ENCODE results near the gene PCBP3.
"Not testable (repeated sequence)": the region's sequence is repeated elsewhere in the genome, so short reads cannot be mapped to it uniquely, and the experiment has no call there.

PCBP3 gene

DNA sequence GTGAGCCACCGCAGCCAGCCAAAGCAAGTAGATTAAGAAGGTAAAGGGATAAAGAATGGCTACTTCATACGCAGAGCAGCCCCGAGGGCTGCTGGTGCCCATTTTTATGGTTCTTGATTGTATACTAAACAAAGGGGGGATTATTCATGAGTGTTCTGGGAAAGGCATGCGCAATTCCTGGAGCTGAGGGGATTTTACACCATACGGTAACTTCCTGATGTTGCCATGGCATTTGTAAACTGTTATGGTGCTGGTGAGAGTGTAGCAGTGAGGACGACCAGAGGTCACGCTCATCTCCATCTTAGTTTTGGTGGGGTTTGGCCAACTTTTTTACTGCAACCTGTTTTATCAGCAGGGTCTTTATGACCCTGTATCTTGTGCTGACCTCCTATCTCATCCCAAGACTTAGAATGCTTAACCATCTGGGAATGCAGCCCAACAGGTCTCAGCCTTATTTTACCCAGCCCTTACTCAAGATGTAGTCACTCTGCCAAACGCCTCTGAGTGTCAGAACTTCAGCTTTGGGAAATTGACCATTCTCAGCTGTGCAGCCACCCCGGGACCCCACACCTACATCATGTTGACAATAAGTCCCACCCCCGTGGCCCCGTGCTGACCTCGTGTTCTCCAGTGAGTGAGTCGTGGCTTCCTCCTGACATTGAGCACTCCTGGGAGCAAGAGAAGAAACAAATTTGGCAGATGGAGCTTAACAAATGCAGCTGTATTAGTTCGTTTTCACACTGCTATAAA is 188.6 kb downstream of the PCBP3 start:
- no peaks in the 10 kb centered on the region for H3K9me3 ChIP-seq (ENCODE audit: severe bottlenecking)
- no peak for DNase-seq
- TF ChIP-seq, protein P1, sequence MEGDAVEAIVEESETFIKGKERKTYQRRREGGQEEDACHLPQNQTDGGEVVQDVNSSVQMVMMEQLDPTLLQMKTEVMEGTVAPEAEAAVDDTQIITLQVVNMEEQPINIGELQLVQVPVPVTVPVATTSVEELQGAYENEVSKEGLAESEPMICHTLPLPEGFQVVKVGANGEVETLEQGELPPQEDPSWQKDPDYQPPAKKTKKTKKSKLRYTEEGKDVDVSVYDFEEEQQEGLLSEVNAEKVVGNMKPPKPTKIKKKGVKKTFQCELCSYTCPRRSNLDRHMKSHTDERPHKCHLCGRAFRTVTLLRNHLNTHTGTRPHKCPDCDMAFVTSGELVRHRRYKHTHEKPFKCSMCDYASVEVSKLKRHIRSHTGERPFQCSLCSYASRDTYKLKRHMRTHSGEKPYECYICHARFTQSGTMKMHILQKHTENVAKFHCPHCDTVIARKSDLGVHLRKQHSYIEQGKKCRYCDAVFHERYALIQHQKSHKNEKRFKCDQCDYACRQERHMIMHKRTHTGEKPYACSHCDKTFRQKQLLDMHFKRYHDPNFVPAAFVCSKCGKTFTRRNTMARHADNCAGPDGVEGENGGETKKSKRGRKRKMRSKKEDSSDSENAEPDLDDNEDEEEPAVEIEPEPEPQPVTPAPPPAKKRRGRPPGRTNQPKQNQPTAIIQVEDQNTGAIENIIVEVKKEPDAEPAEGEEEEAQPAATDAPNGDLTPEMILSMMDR (IDR thresholded peaks at IDR 0.05; ENCODE audit: low read depth, low read length), result no peak
- no peak overlapping the region for H3K27ac ChIP-seq
- H3K27me3 ChIP-seq (ENCODE audit: insufficient read depth, low read depth, severe bottlenecking), result no peaks in the 10 kb centered on the region
- no peaks in the 10 kb centered on the region for H3K36me3 ChIP-seq
- H3K4me3 ChIP-seq (ENCODE audit: low read depth, low read length), result no peak overlapping the region

DNA sequence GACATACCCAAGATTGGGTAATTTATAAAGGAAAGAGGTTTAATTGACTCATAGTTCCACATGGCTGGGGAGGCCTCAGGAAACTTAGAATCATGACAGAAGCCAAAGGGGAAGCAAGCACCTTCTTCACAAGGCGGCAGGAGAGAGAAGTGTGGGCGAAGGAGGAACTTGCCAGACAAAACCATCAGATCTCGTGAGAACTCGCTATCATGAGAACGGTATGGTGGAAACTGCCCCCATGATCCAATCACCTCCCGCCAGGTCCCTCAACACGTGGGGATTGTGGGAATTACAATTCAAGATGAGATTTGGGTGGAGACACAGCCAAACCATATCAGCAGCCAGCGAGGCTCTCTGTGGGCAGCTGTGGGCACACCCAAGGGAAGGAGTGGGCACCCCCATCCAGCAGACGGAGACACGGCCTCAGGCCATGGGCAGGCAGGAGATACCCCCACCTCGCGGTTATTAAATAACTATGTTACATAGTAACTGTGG is 189.3 kb downstream of the PCBP3 start:
- not testable (repeated sequence) for H3K36me3 ChIP-seq; H3K4me3 ChIP-seq (ENCODE audit: low read depth, low read length); DNase-seq; H3K27me3 ChIP-seq (ENCODE audit: insufficient read depth, low read depth, severe bottlenecking); H3K27ac ChIP-seq; H3K9me3 ChIP-seq (ENCODE audit: severe bottlenecking)

DNA sequence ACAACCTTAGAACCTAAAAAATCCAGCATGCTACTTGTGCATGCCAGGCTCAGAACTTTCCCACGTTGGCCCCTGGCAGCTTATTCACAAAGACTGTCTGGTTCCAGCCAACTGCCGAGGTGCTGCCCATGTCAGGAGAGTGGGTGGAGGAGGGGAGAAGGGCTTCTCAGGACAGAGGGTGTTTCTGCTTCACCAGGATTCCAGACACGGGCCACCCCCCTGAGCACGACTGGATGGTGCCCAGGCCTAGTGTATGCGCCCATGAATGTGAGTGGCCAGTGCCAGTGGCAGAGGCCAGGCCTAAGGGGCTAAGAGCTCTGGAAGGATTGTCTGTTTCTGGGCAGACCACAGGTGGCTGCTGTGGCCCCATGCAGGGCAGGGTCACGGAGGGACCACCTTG is 189.9 kb downstream of the PCBP3 start:
- no peaks in the 10 kb centered on the region for H3K36me3 ChIP-seq
- H3K4me3 ChIP-seq (ENCODE audit: low read depth, low read length), result no peak overlapping the region
- no peak for DNase-seq
- no peaks in the 10 kb centered on the region for H3K27me3 ChIP-seq (ENCODE audit: insufficient read depth, low read depth, severe bottlenecking)
- no peak overlapping the region for H3K27ac ChIP-seq
- TF ChIP-seq, protein P1 (IDR thresholded peaks at IDR 0.05; ENCODE audit: low read depth, low read length), result no peak
- H3K9me3 ChIP-seq (ENCODE audit: severe bottlenecking), result no peaks in the 10 kb centered on the region

DNA sequence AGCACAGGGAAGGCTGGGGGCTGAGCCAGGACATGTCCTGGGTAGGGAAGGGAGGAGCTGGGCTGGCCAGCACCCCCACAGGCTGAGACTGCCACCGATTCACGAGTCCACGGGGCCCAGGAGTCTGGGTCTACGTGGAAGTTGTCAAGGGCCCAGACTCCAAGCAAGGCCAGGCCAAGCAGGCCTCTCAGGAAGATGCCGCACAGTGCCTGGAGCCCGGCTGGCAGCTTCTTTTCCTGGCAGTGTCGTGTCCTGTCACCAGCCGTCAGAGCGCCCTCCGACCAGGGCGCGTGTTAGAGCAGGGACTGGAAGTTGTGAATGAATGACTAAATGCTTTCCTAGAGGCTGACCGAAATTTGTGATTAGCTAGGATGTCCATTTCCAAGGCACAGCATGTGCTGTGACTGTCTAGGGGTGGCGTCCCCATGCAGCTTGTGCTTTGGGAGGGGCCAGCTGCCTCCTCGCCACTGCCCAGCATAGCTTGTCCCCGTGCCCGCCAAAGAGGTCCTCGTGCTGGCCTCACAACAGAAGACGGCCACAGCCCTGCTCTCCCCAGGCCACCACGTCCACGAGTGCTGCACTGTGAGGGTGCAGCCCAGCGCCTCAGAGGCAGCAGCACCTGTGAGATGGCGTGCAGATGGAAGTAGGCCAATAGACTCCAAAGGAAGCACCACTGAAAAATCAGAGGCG is 190.6 kb downstream of the PCBP3 start:
- H3K36me3 ChIP-seq, result no peaks in the 10 kb centered on the region
- no peak for DNase-seq
- no peaks in the 10 kb centered on the region for H3K9me3 ChIP-seq (ENCODE audit: severe bottlenecking)
- H3K27me3 ChIP-seq (ENCODE audit: insufficient read depth, low read depth, severe bottlenecking), result no peaks in the 10 kb centered on the region
- H3K4me3 ChIP-seq (ENCODE audit: low read depth, low read length), result no peak overlapping the region
- TF ChIP-seq, protein P1 (IDR thresholded peaks at IDR 0.05; ENCODE audit: low read depth, low read length), result no peak
- no peak overlapping the region for H3K27ac ChIP-seq

DNA sequence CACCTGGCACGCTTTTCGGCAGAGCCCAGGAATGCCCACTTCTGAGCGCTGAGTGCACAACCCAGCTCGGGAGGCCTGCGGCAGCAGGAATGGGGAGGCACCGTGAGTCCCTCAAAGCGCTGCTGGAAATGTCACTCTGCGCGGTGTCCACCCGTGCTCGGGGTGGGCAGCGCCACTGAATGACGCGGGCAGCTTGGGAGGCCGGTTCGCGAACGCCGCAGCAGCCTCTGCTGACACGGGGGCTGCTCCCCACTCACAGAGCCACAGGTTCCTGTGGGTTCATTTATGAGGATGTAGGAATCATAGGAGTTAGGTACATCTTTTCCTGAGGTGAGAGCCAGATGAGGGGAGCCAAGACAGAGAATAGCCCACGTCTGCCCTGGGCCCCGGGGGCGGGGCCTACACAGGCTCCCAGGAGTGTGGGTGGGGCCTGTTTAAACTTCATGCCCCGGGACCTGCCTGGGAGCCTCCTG is 191.3 kb downstream of the PCBP3 start:
- no peaks in the 10 kb centered on the region for H3K27me3 ChIP-seq (ENCODE audit: insufficient read depth, low read depth, severe bottlenecking)
- no peaks in the 10 kb centered on the region for H3K9me3 ChIP-seq (ENCODE audit: severe bottlenecking)
- TF ChIP-seq, protein P1 (IDR thresholded peaks at IDR 0.05; ENCODE audit: low read depth, low read length), result no peak
- no peaks in the 10 kb centered on the region for H3K36me3 ChIP-seq
- no peak overlapping the region for H3K4me3 ChIP-seq (ENCODE audit: low read depth, low read length)
- H3K27ac ChIP-seq, result no peak overlapping the region
- no peak for DNase-seq

Data from WERI-Rb-1 (cell line).